ENCODE measurements around the gene CAND1. TPM values are rescaled to one million over a fixed set of nuclear protein-coding genes. Genes with fewer than 3 reads are reported as not detected.

Gene CAND1
- total and polyA plus RNA-seq, 12 donors: 13.3 to 165 (median 84.4) TPM

DNA sequence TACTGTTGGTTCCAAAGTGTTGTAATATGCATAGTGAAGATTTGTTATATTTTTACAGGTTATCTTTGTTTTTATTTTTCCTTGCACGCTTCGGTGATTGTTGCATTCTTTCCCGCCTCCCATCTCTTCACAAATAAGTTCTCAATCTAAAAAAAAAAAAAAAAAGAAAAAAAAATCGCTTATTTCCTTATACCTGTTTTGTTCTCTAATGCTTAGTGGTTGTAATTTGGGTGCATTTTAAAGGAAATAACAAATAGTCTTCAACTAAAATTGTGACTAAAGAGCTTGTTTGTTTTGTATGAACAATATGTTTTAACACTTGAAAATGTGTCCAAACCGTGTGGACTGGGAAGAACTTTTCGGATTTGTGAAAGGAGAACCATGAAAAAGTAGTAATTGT, 1.5 kb downstream of the CAND1 start:
- Histone ChIP-seq H3K36me3 (replicated peaks in 1 of 2) (no peaks in the 10 kb centered on the region), H3K9me3 (replicated peaks in 1 of 3) (no peaks in the 10 kb centered on the region), H3K27me3 (no peaks in the 10 kb centered on the region), H3K4me3 (peak overlapping the region in 1 of 4 donors; percentile 93), H3K4me1 (replicated peaks in 1 of 2) (peaks cover 11 to 56% of the 10 kb centered on the region in 2 donors), H3K27ac (peak overlapping the region; percentile 89 to 99 (median 93))
- TF ChIP-seq, protein P1, sequence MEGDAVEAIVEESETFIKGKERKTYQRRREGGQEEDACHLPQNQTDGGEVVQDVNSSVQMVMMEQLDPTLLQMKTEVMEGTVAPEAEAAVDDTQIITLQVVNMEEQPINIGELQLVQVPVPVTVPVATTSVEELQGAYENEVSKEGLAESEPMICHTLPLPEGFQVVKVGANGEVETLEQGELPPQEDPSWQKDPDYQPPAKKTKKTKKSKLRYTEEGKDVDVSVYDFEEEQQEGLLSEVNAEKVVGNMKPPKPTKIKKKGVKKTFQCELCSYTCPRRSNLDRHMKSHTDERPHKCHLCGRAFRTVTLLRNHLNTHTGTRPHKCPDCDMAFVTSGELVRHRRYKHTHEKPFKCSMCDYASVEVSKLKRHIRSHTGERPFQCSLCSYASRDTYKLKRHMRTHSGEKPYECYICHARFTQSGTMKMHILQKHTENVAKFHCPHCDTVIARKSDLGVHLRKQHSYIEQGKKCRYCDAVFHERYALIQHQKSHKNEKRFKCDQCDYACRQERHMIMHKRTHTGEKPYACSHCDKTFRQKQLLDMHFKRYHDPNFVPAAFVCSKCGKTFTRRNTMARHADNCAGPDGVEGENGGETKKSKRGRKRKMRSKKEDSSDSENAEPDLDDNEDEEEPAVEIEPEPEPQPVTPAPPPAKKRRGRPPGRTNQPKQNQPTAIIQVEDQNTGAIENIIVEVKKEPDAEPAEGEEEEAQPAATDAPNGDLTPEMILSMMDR (IDR thresholded peaks at IDR 0.05): no peak
- intact Hi-C loops (cut with DNase I): no loop called here
- WGBS, 4 donors: 3 to 6% (median 4%) methylated on average over 6 of the region's 6 CpGs
- DNase-seq: no peak

DNA sequence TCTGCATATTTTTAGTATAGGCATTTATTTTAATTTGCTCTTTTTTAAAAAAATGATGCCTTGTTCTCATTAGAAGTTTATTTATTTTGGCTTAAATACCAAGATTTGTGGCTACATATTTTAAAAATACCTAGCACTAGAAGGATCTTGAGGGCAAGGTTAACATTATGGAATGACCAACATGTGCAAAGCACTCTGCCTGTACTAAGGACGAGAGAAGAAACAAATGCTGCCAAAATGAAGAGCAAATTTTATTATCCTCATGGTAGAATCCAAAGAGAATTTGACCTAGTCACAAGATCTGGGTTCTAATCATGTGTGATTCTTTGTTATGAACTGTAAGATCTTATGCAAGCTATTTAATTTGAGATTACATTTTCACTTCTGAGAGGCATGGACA, 2.8 kb downstream of the CAND1 start:
- Histone ChIP-seq H3K27me3 (no peaks in the 10 kb centered on the region), H3K4me3 (peak overlapping the region in 1 of 4 donors; percentile 93), H3K4me1 (replicated peaks in 1 of 2) (peaks cover 11 to 69% of the 10 kb centered on the region in 2 donors), H3K36me3 (replicated peaks in 1 of 2) (no peaks in the 10 kb centered on the region), H3K9me3 (replicated peaks in 1 of 3) (no peaks in the 10 kb centered on the region), H3K27ac (no peak overlapping the region)
- intact Hi-C loops (cut with DNase I): no loop called here
- DNase-seq: no peak
- 18 to 37% (median 33%) methylated on average over 1 of the region's 1 CpG for WGBS, 4 donors
- TF ChIP-seq POLR2A (IDR thresholded peaks at IDR 0.05): no peak
- TF ChIP-seq, protein P1 (IDR thresholded peaks at IDR 0.05): no peak

DNA sequence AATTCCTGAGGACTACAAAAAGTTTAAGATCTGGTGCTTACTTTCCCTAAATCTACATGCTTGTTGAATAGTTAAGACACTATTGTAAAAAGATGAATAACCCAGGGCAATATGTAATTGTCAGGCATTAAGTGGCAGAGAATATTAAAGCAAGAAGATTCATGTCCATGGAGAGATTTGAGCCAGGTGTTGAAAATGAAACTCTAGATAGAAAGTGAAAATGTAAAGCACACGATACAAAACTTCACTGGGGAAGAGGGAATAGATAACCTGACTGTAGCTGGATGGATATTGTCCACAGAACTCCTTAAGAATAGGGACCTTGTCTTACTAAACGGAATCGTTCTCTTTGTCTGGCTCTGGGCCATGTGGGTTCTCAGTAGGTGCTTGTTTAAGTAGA, 5.0 kb downstream of the CAND1 start:
- no peak for DNase-seq
- intact Hi-C loops (cut with DNase I): no loop called here
- Histone ChIP-seq H3K27ac (no peak overlapping the region), H3K4me1 (replicated peaks in 1 of 2) (peaks cover 6 to 64% of the 10 kb centered on the region in 2 donors), H3K9me3 (replicated peaks in 1 of 3) (no peaks in the 10 kb centered on the region), H3K36me3 (replicated peaks in 1 of 2) (no peaks in the 10 kb centered on the region), H3K4me3 (no peak overlapping the region), H3K27me3 (no peaks in the 10 kb centered on the region)
- TF ChIP-seq, protein P1 (IDR thresholded peaks at IDR 0.05): no peak
- TF ChIP-seq POLR2A (IDR thresholded peaks at IDR 0.05): no peak
- 26 to 37% (median 31%) methylated on average over 3 of the region's 3 CpGs for WGBS, 4 donors

DNA sequence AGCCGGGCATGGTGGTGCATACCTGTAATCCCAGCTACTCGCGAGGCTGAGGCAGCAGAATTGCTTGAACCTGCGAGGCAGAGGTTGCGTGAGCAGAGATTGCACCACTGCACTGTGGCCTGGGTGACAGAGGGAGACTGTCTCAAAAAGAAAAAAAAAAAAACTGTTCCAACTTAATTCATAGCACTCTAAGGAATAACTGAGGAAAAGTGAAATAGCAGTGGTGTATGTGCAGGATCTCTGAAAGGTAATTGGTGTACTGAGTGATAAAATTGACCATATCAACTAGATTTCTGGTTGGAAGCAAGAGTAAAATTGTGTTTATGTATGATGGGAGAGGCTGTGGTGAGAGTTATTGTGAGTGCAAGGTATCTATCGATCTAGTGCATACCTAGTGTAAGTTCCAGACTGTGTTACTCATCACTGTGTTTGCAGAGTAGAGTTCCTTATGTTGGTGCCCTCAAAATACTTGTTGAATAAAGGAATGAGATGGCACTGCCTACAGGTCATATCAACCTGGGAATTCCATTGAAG, 6.3 kb downstream of the CAND1 start:
- no peak overlapping the region for H3K4me3 ChIP-seq
- no peak for DNase-seq
- no peaks in the 10 kb centered on the region for H3K27me3 ChIP-seq
- H3K27ac ChIP-seq: no peak overlapping the region
- H3K9me3 ChIP-seq (replicated peaks in 1 of 3): no peaks in the 10 kb centered on the region
- WGBS, 4 donors: 87 to 94% (median 89%) methylated on average over 6 of the region's 6 CpGs
- no peaks in the 10 kb centered on the region for H3K36me3 ChIP-seq (replicated peaks in 1 of 2)
- intact Hi-C loops (cut with DNase I): no loop called here
- no peak for TF ChIP-seq POLR2A (IDR thresholded peaks at IDR 0.05)
- TF ChIP-seq, protein P1 (IDR thresholded peaks at IDR 0.05): no peak
- H3K4me1 ChIP-seq (replicated peaks in 1 of 2): peaks cover 7 to 76% of the 10 kb centered on the region in 2 donors
